GM12801 (cell line): Measurements from ENCODE around the gene CCL4L2.

Source experiments
- TF ChIP-seq, protein P1 (sequence below): IDR thresholded peaks from one replicate; pipeline ENCODE4 v1.5.1; 2011; ENCODE audit warnings: control low read depth; ENCODE audit not compliant: insufficient read length; ENCODE audit errors: extremely low read depth

CCL4L2 gene

DNA sequence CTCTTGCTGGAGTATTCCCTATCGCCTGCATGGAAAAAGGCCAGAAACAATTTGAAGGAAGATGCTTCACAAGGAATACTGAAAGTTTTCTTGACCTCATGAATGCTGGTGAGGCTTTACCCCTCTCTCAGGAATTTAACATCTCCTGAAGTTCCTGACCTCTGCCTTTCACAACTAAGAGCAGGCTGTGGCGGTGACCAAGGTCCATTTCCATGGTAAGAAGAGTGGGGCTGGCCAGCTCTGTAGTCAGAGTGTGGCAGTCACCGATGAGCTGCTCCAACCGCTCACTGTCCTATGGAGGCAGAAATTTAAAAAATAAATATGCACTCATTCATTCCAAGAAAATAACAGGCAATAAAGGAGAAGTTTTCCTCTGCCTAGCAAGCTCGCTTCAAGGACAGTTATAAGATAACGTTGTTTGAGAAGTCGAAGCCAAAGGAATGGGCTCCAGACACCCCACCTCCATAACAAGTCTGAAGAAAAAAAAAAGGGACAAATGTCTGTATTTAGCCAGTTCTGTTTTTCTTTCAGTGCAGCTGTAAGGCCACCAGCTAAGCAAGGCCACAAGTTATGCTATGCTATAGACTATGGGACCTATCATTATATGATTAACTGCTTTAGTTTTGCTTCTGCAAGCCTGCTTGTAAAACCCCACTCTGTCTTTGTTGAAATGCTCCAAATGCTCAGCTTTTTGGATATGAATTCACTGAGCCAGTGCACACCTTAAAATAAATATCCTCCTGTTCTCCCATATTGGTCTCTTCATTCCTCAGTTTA, 6.0 kb upstream of the CCL4L2 start:
- TF ChIP-seq, protein P1, sequence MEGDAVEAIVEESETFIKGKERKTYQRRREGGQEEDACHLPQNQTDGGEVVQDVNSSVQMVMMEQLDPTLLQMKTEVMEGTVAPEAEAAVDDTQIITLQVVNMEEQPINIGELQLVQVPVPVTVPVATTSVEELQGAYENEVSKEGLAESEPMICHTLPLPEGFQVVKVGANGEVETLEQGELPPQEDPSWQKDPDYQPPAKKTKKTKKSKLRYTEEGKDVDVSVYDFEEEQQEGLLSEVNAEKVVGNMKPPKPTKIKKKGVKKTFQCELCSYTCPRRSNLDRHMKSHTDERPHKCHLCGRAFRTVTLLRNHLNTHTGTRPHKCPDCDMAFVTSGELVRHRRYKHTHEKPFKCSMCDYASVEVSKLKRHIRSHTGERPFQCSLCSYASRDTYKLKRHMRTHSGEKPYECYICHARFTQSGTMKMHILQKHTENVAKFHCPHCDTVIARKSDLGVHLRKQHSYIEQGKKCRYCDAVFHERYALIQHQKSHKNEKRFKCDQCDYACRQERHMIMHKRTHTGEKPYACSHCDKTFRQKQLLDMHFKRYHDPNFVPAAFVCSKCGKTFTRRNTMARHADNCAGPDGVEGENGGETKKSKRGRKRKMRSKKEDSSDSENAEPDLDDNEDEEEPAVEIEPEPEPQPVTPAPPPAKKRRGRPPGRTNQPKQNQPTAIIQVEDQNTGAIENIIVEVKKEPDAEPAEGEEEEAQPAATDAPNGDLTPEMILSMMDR: no peak

DNA sequence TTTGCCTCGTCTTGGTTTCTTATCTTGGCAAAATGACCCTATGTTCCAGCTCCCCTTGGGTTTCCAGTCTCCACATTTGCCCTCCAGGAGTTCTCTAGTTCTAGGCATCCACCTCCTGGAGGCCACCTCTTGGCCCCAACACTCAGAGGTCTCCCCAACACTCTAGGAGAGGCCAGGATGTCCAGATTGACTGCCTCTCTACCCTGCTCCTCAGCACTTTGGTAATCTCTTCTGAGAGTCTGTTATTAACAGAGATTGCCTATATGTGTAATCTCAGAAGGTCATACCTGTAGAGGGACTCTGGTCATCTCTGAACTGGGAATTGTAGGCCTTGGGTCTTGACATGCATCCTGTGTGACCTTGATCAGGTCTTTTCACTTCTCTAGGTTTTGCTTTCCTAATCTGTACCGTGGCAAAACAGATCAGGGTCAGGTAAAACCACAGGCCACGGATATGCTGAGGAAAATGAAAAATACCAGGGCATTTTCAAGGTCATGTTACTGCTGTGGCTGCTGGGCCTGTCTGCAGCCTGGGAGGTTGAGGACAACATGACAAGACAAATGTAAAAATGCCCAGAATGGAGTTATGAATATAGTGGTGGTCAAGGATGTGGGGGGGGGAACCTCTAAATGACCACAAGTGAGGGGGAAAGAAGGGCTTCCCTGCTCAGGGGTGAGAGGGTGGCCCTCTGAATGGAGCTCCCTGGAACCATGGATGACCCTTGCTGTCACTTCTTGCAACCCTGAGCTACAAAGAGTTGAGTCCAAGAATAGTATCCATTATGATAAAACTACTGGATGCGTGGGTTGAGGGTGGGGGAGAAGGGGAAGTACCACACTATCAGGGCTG, 5.0 kb upstream of the CCL4L2 start:
- TF ChIP-seq, protein P1: no peak

DNA sequence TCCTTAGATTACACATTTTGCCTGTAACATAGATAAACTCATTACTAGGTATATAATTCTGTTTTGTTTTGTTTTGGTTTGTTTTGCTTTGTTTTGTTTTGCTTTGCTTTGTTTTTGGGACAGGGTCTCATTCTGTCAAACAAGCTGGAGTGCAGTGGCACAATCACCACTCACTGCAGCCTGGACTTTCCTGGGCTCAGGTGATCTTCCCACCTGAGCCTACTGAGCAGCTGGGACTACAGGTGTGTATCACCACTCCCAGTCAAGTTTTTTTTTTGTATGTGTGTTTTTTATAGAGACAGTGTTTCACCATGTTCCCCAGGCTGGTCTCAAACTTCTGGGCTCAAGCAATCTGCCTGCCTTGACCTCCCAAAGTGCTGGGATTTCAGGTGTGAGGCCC, 1.3 kb upstream of the CCL4L2 start:
- TF ChIP-seq, protein P1: no peak

DNA sequence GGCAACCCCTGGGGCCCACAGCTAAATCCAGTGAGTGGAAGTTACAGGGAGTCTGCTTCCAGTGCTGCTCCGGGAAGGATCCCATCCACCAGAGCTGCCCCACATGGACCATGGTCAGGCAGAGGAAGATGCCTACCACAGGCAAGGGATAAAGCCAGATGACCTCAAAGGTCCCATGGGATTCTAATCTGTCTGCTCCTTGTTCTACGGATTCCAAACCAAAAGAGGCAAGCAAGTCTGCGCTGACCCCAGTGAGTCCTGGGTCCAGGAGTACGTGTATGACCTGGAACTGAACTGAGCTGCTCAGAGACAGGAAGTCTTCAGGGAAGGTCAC, 1.4 kb downstream of the CCL4L2 start:
- TF ChIP-seq, protein P1: no peak

DNA sequence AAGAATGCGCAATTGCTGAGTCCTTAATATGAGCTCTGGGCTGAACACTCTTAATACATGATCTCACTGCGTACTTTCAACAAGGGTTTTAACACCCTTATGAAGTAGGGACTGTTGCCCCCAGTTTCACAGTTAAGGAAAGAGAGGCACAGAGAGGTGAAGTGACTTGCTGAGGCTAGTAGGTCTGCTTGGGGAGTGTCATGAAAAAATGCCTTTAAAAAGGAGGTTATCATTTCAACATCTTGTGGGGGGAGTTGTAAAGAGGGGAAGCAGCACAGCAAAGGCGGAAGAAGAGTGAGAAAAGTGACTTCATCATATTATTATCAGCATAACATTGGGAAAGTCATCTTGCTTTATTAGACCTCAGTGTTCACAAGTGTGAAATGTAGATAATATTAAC, 2.1 kb downstream of the CCL4L2 start:
- TF ChIP-seq, protein P1: no peak

DNA sequence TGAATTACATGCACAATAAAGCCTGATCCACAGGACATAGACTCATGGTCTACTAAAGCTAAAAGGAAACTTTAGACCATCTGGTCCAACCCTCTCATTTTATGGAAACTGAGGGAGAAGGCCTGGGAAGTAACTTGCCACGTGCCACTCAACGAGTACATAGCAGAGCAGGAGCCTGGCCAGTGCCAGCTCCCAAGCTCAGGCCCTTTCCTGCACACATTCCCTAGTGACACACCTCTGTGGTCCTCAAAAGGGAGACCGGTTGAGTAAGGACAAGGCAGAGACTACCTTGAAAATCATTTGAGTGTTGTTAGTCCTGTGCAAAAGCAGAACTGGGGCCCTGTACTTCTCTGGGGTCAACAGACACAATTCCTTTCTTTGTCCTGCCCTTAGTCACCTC, 2.8 kb downstream of the CCL4L2 start:
- TF ChIP-seq, protein P1: no peak

DNA sequence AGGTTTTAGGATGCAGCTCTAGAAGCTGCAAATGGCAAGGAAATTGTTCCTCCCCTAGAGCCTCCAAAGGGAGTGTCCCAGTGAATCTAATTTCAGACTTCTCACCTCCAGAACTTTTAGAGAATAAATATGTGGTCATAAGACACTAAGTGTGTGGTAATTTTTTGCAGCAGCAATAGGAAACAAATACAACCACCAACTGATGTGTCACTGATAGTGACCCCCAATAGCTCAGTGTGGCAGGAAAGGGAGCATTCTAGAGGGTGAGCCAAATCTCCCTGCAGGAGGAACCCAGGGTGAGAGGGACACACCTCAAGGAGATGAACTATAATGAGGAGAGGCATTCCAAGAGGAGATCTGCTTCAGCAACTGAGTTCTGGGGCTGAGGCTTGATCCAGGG, 4.1 kb downstream of the CCL4L2 start:
- TF ChIP-seq, protein P1: no peak
